ENCODE measurements around the gene UBE2D1. TPM values are rescaled to one million over a fixed set of nuclear protein-coding genes. Genes with fewer than 3 reads are reported as not detected.
A peak's percentile ranks its signal among the peaks of the same experiment; 100 is the strongest.

The UBE2D1 gene
- total RNA-seq, result 7.0 TPM
- 10 to 100 TPM; 11.8 to 18.0 (median 14.1) TPM for polyA plus RNA-seq (ENCODE audit: insufficient read depth in 1 of 8, insufficient read length in 8 of 8, low replicate concordance in 1 of 8)
- long read RNA-seq, donor 1, partial matches to known transcripts, result 0 of 5 reads
- long read RNA-seq, donor 1, other reads (novel, unspliced or antisense), result 0 of 5 reads
- long read RNA-seq, donor 2, result 0 reads
- long read RNA-seq, donor 3, partial matches to known transcripts, result 0 of 3 reads
- long read RNA-seq, donor 3, other reads (novel, unspliced or antisense), result 0 of 3 reads
- long read RNA-seq, donor 4, transcript UBE2D1-201 (7 exons, 2,659 nt), result major isoform, 7 of 9 reads
- long read RNA-seq, donor 4, partial matches to known transcripts, result 0 of 9 reads
- long read RNA-seq, donor 4, other reads (novel, unspliced or antisense), result 0 of 9 reads
- long read RNA-seq, donor 5, transcript UBE2D1-201 (7 exons, 2,659 nt), result major isoform, 14 of 17 reads
- long read RNA-seq, donor 5, partial matches to known transcripts, result 0 of 17 reads
- long read RNA-seq, donor 5, other reads (novel, unspliced or antisense), result 0 of 17 reads
- long read RNA-seq, donor 6, transcript UBE2D1-201 (7 exons, 2,659 nt), result major isoform, 14 of 17 reads
- long read RNA-seq, donor 6, partial matches to known transcripts, result 0 of 17 reads
- long read RNA-seq, donor 6, other reads (novel, unspliced or antisense), result 0 of 17 reads
- long read RNA-seq, donor 7, transcript UBE2D1-201 (7 exons, 2,659 nt), result major isoform, 9 of 12 reads
- long read RNA-seq, donor 7, partial matches to known transcripts, result 0 of 12 reads
- long read RNA-seq, donor 7, other reads (novel, unspliced or antisense), result 0 of 12 reads
- long read RNA-seq, donor 8, partial matches to known transcripts, result 0 of 4 reads
- long read RNA-seq, donor 8, other reads (novel, unspliced or antisense), result 0 of 4 reads
- long read RNA-seq, donor 9, partial matches to known transcripts, result 6 of 12 reads
- long read RNA-seq, donor 9, other reads (novel, unspliced or antisense), result 0 of 12 reads
- long read RNA-seq, donor 10, transcript UBE2D1-201 (7 exons, 2,659 nt), result major isoform, 7 of 8 reads
- long read RNA-seq, donor 10, partial matches to known transcripts, result 0 of 8 reads
- long read RNA-seq, donor 10, other reads (novel, unspliced or antisense), result 0 of 8 reads
- long read RNA-seq, donor 11, transcript UBE2D1-201 (7 exons, 2,659 nt), result major isoform, 6 of 9 reads
- long read RNA-seq, donor 11, partial matches to known transcripts, result 0 of 9 reads
- long read RNA-seq, donor 11, other reads (novel, unspliced or antisense), result 0 of 9 reads

DNA sequence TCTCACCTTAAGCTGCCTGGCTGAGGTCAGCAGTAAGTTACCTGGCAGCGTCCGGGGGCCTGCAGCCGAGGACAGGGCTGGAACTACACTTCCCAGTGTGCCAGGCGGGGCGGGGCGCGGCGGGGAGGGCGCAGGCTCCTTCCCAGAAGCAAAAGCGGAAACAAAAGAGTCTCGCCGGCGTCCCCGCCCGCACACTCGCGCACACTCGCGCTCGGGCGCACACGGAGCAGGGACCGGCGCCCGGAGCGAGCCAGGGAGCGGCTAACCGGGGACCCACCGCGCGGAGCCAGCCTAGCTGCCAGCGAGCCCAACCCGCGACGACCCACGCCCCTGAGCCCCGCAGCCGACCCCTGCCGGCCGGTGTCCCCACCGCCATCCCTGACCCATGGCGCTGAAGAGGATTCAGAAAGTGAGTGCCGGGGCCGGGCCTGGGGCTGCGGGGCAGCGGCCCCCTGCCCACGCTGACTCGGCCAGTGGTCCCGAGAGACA, at the start of gene UBE2D1:
TSS of gene UBE2D1 (plus strand) at position 190 of the 489 bp plus-strand sequence. CDS start at position 386, 196 bp downstream.
- H3K4me3 ChIP-seq (ENCODE audit: low read length), result peak within 1 kb of the TSS; percentile 81
- H3K36me3 ChIP-seq (ENCODE audit: control insufficient read depth, insufficient read depth, low read length), result no peaks in the 10 kb centered on the region
- no peaks in the 10 kb centered on the region for H3K9me3 ChIP-seq (replicated peaks; ENCODE audit: control insufficient read depth, low read depth, low read length)
- WGBS (ENCODE audit: insufficient coverage), result under 1% methylated on average over 49 of the region's 49 CpGs
- no peaks in the 10 kb centered on the region for H3K27me3 ChIP-seq (ENCODE audit: control insufficient read depth, insufficient read depth, low read length)
- no peak within 1 kb of the TSS for H3K27ac ChIP-seq (ENCODE audit: low read length)
- H3K4me1 ChIP-seq (ENCODE audit: control insufficient read depth, insufficient read depth, low read length), result peaks cover 4% of the 10 kb centered on the region
- DNase-seq, result peak; percentile 89

GRCh38 chr10:58291538-58292174, 43.1 kb upstream of the UBE2D1 start:
- Histone ChIP-seq H3K27ac (ENCODE audit: low read length) (no peak overlapping the region), H3K27me3 (ENCODE audit: control insufficient read depth, insufficient read depth, low read length) (no peaks in the 10 kb centered on the region), H3K4me3 (ENCODE audit: low read length) (no peak overlapping the region), H3K36me3 (ENCODE audit: control insufficient read depth, insufficient read depth, low read length) (no peaks in the 10 kb centered on the region), H3K9me3 (replicated peaks; ENCODE audit: control insufficient read depth, low read depth, low read length) (no peaks in the 10 kb centered on the region), H3K4me1 (ENCODE audit: control insufficient read depth, insufficient read depth, low read length) (no peaks in the 10 kb centered on the region)
- 60% methylated on average over 1 of the region's 5 CpGs for WGBS (ENCODE audit: insufficient coverage)
- peak; percentile 62 for DNase-seq

- WGBS (ENCODE audit: insufficient coverage), result no CpG with 5 or more reads among the region's 5 CpGs
Measured at GRCh38 chr10:58293989-58294388, 40.8 kb upstream of the UBE2D1 start.

DNA sequence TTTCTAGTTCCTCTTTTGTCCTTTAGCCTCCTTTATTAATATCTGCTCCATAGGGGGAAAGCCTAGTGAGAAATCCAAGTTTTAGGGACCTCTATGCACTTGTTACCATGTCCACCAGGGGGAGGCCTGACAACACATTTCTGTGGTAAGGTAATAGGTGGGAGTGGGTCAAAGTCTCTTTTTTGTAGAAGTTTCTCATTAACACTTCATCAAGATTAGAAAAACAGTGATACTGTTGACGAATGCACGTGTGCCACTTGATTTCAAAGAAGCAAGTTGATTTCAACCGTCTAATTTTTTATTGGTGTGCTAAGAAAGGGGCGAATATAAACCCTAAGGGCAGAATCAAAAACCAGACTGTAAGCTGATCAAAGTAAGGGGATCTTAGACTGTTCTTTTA, 35.2 kb upstream of the UBE2D1 start:
- no peak overlapping the region for H3K4me3 ChIP-seq (ENCODE audit: low read length)
- H3K9me3 ChIP-seq (replicated peaks; ENCODE audit: control insufficient read depth, low read depth, low read length), result no peaks in the 10 kb centered on the region
- no peak overlapping the region for H3K27ac ChIP-seq (ENCODE audit: low read length)
- no peaks in the 10 kb centered on the region for H3K27me3 ChIP-seq (ENCODE audit: control insufficient read depth, insufficient read depth, low read length)
- no peaks in the 10 kb centered on the region for H3K4me1 ChIP-seq (ENCODE audit: control insufficient read depth, insufficient read depth, low read length)
- H3K36me3 ChIP-seq (ENCODE audit: control insufficient read depth, insufficient read depth, low read length), result no peaks in the 10 kb centered on the region
- peak; percentile 46 for DNase-seq
- WGBS (ENCODE audit: insufficient coverage), result 0% methylated on average over 1 of the region's 4 CpGs

More at GRCh38 chr10:58293989-58294388, 40.8 kb upstream of the UBE2D1 start:
- no peaks in the 10 kb centered on the region for H3K27me3 ChIP-seq (ENCODE audit: control insufficient read depth, insufficient read depth, low read length)
- H3K4me3 ChIP-seq (ENCODE audit: low read length), result no peak overlapping the region
- no peak overlapping the region for H3K27ac ChIP-seq (ENCODE audit: low read length)
- DNase-seq, result no peak
- H3K36me3 ChIP-seq (ENCODE audit: control insufficient read depth, insufficient read depth, low read length), result no peaks in the 10 kb centered on the region
- H3K4me1 ChIP-seq (ENCODE audit: control insufficient read depth, insufficient read depth, low read length), result no peaks in the 10 kb centered on the region
- no peaks in the 10 kb centered on the region for H3K9me3 ChIP-seq (replicated peaks; ENCODE audit: control insufficient read depth, low read depth, low read length)

GRCh38 chr10:58300676-58301075, 34.1 kb upstream of the UBE2D1 start:
- Histone ChIP-seq H3K4me3 (ENCODE audit: low read length) (no peak overlapping the region), H3K4me1 (ENCODE audit: control insufficient read depth, insufficient read depth, low read length) (no peaks in the 10 kb centered on the region), H3K9me3 (replicated peaks; ENCODE audit: control insufficient read depth, low read depth, low read length) (no peaks in the 10 kb centered on the region), H3K36me3 (ENCODE audit: control insufficient read depth, insufficient read depth, low read length) (no peaks in the 10 kb centered on the region), H3K27me3 (ENCODE audit: control insufficient read depth, insufficient read depth, low read length) (no peaks in the 10 kb centered on the region), H3K27ac (ENCODE audit: low read length) (no peak overlapping the region)
- DNase-seq, result no peak

DNA sequence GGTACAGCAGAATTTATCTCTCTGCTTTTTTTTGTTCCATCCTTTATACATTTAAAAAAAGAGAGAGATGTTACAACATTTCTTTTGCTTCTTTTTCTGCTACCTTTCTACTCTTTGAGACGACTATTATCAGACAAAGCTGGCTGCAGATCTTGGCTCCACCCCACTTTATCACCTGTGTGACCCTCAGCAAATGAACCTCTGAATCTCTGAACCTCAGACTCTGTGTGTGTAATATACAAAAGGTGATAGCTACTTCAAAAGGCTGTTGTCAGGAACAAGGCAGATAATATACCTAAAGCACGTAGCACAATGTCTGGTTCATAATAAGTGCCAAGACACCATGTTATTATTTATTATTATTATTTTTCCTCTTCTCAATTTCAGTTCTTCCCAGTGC, 32.6 kb upstream of the UBE2D1 start:
- H3K9me3 ChIP-seq (replicated peaks; ENCODE audit: control insufficient read depth, low read depth, low read length), result no peaks in the 10 kb centered on the region
- no peak overlapping the region for H3K4me3 ChIP-seq (ENCODE audit: low read length)
- no peaks in the 10 kb centered on the region for H3K4me1 ChIP-seq (ENCODE audit: control insufficient read depth, insufficient read depth, low read length)
- no peak for DNase-seq
- no peaks in the 10 kb centered on the region for H3K27me3 ChIP-seq (ENCODE audit: control insufficient read depth, insufficient read depth, low read length)
- H3K36me3 ChIP-seq (ENCODE audit: control insufficient read depth, insufficient read depth, low read length), result no peaks in the 10 kb centered on the region
- H3K27ac ChIP-seq (ENCODE audit: low read length), result no peak overlapping the region
- no CpG with 5 or more reads among the region's 2 CpGs for WGBS (ENCODE audit: insufficient coverage)

DNA sequence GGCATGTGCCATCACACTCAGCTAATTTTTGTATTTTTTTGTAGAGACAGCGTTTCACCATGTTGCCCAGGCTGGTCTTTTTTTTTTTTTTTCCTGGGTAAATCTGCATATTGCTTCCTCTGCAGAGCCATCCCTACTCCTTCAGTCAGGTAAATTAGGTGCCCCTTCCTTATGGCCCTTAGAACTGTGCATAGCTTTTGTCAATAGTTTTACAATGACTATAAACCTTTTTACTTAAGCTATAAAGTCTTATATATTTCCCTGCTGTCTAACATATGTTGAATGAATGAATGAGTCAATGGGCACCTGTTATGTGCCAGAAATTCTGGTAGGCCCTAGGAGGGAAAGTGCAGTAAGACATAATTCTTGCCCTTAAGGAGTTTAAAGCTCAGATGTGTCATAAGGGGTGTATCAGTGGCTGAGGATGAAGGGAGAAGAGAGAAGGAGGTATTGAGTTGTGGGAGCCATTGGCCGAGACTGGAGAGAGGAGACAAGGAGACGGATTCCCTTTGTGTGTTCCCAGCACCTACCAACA, 30.6 kb upstream of the UBE2D1 start:
- 100% methylated on average over 1 of the region's 3 CpGs for WGBS (ENCODE audit: insufficient coverage)
- no peak for DNase-seq
- H3K27me3 ChIP-seq (ENCODE audit: control insufficient read depth, insufficient read depth, low read length), result no peaks in the 10 kb centered on the region
- no peaks in the 10 kb centered on the region for H3K4me1 ChIP-seq (ENCODE audit: control insufficient read depth, insufficient read depth, low read length)
- H3K9me3 ChIP-seq (replicated peaks; ENCODE audit: control insufficient read depth, low read depth, low read length), result no peaks in the 10 kb centered on the region
- H3K4me3 ChIP-seq (ENCODE audit: low read length), result no peak overlapping the region
- no peaks in the 10 kb centered on the region for H3K36me3 ChIP-seq (ENCODE audit: control insufficient read depth, insufficient read depth, low read length)
- H3K27ac ChIP-seq (ENCODE audit: low read length), result no peak overlapping the region

GRCh38 chr10:58305821-58306220, 29.0 kb upstream of the UBE2D1 start:
- Histone ChIP-seq H3K36me3 (ENCODE audit: control insufficient read depth, insufficient read depth, low read length) (no peaks in the 10 kb centered on the region), H3K4me3 (ENCODE audit: low read length) (no peak overlapping the region), H3K27me3 (ENCODE audit: control insufficient read depth, insufficient read depth, low read length) (no peaks in the 10 kb centered on the region), H3K9me3 (replicated peaks; ENCODE audit: control insufficient read depth, low read depth, low read length) (no peaks in the 10 kb centered on the region), H3K27ac (ENCODE audit: low read length) (no peak overlapping the region), H3K4me1 (ENCODE audit: control insufficient read depth, insufficient read depth, low read length) (no peaks in the 10 kb centered on the region)
- 41% methylated on average over 2 of the region's 4 CpGs for WGBS (ENCODE audit: insufficient coverage)
- DNase-seq, result no peak

GRCh38 chr10:58307676-58308075, 27.1 kb upstream of the UBE2D1 start:
- no peaks in the 10 kb centered on the region for H3K36me3 ChIP-seq (ENCODE audit: control insufficient read depth, insufficient read depth, low read length)
- H3K27ac ChIP-seq (ENCODE audit: low read length), result no peak overlapping the region
- 80% methylated on average over 1 of the region's 3 CpGs for WGBS (ENCODE audit: insufficient coverage)
- no peak overlapping the region for H3K4me3 ChIP-seq (ENCODE audit: low read length)
- no peaks in the 10 kb centered on the region for H3K27me3 ChIP-seq (ENCODE audit: control insufficient read depth, insufficient read depth, low read length)
- no peaks in the 10 kb centered on the region for H3K4me1 ChIP-seq (ENCODE audit: control insufficient read depth, insufficient read depth, low read length)
- no peaks in the 10 kb centered on the region for H3K9me3 ChIP-seq (replicated peaks; ENCODE audit: control insufficient read depth, low read depth, low read length)
- DNase-seq, result no peak
